Neural cell (in vitro differentiated cells): Measurements from ENCODE around the gene ROM1. TPM values are rescaled to one million over a fixed set of nuclear protein-coding genes. Genes with fewer than 3 reads are reported as not detected.

Source experiments
- H2AFZ ChIP-seq: fragments of 200-600, 300-800 bp; sonication (generic), shearing (Covaris generic); 2 replicates; pipeline ENCODE4 v1.6.0; 2014; ENCODE audit warnings: low read depth, mild to moderate bottlenecking, antibody characterized with exemption, low read length, moderate library complexity
- H3F3A ChIP-seq: fragments of 200-600 bp; shearing (Covaris generic); 2 replicates; pipeline ENCODE4 v1.6.1; 2016; ENCODE audit warnings: mild to moderate bottlenecking, moderate library complexity, mixed read lengths, antibody characterized with exemption, low read length; ENCODE audit not compliant: insufficient read depth, poor library complexity, severe bottlenecking
- H3K27ac ChIP-seq: fragments of 200-600, 300-800 bp; sonication (generic), shearing (Covaris generic); 2 replicates; pipeline ENCODE4 v1.5.1; 2014; ENCODE audit warnings: mild to moderate bottlenecking, low read length, moderate library complexity
- H3K27me3 ChIP-seq: fragments of 300-800, 200-600 bp; sonication (generic), shearing (Covaris generic); 2 replicates; pipeline ENCODE4 v1.6.0; 2014; ENCODE audit warnings: mild to moderate bottlenecking, low read depth, low read length, moderate library complexity; ENCODE audit not compliant: insufficient read depth
- H3K36me3 ChIP-seq: fragments of 300-800, 200-600 bp; sonication (generic), shearing (Covaris generic); 2 replicates; pipeline ENCODE4 v1.5.1; 2014; ENCODE audit warnings: mild to moderate bottlenecking, antibody characterized with exemption, low read length, moderate library complexity; ENCODE audit not compliant: insufficient read depth
- H3K4me2 ChIP-seq: fragments of 300-800, 200-600 bp; sonication (generic), shearing (Covaris generic); 2 replicates; pipeline ENCODE4 v1.6.0; 2014; ENCODE audit warnings: mild to moderate bottlenecking, low read length
- H3K4me3 ChIP-seq: fragments of 300-800, 200-600 bp; sonication (generic), shearing (Covaris generic); 2 replicates; pipeline ENCODE4 v1.5.1; 2014; ENCODE audit warnings: mild to moderate bottlenecking, low read length, moderate library complexity
- H3K79me2 ChIP-seq: fragments of 200-600 bp; shearing (Covaris generic); replicated peaks from 2 replicates; pipeline ENCODE4 v1.6.0; 2014; ENCODE audit warnings: mild to moderate bottlenecking, low read length, moderate library complexity; ENCODE audit not compliant: insufficient read depth
- H3K9ac ChIP-seq: fragments of 300-800, 200-600 bp; sonication (generic), shearing (Covaris generic); 2 replicates; pipeline ENCODE4 v1.6.1; 2016; ENCODE audit warnings: mild to moderate bottlenecking, low read length, mixed read lengths
- H3K9me2 ChIP-seq: fragments of 200-600 bp; shearing (Covaris generic); 2 replicates; pipeline ENCODE4 v1.6.1; 2016; ENCODE audit warnings: mild to moderate bottlenecking, low read length, mixed read lengths; ENCODE audit not compliant: insufficient read depth
- H3K9me3 ChIP-seq: fragments of 200-600, 300-800 bp; sonication (generic), shearing (Covaris generic); 2 replicates; pipeline ENCODE4 v1.6.1; 2016; ENCODE audit warnings: mild to moderate bottlenecking, mixed run types, low read length, moderate library complexity, mixed read lengths
- H4K20me1 ChIP-seq: fragments of 200-600 bp; shearing (Covaris generic); 2 replicates; pipeline ENCODE4 v1.6.1; 2016; ENCODE audit warnings: mild to moderate bottlenecking, mixed run types; ENCODE audit not compliant: insufficient read depth
- CTCF ChIP-seq: fragments of 450-650 bp; IDR thresholded peaks from 2 replicates; pipeline ENCODE4 v1.5.1; 2014; ENCODE audit warnings: antibody characterized with exemption, mild to moderate bottlenecking, moderate library complexity; ENCODE audit not compliant: poor library complexity, severe bottlenecking
- EP300 ChIP-seq: fragments of 450-650 bp; conservative IDR thresholded peaks from 2 replicates; pipeline ENCODE4 v1.6.1; 2014; ENCODE audit warnings: antibody characterized with exemption, mild to moderate bottlenecking, moderate library complexity; ENCODE audit not compliant: poor library complexity, severe bottlenecking
- EZH2 ChIP-seq: fragments of 200-600, 300-800 bp; shearing (Covaris generic), sonication (generic); IDR thresholded peaks from 2 replicates; pipeline ENCODE4 v1.6.1; 2014; ENCODE audit warnings: antibody characterized with exemption, low read length, borderline replicate concordance, mild to moderate bottlenecking; ENCODE audit not compliant: insufficient read depth, poor library complexity, severe bottlenecking
- MXI1 ChIP-seq: fragments of 450-650 bp; conservative IDR thresholded peaks from 2 replicates; pipeline ENCODE4 v1.6.1; 2014; ENCODE audit warnings: antibody characterized with exemption, mild to moderate bottlenecking; ENCODE audit not compliant: poor library complexity, severe bottlenecking
- POLR2AphosphoS5 ChIP-seq: IDR thresholded peaks from 2 replicates; pipeline ENCODE4 v1.6.1; 2012
- RAD21 ChIP-seq: fragments of 450-650 bp; conservative IDR thresholded peaks from 2 replicates; pipeline ENCODE4 v1.6.1; 2014; ENCODE audit warnings: antibody characterized with exemption, mild to moderate bottlenecking, moderate library complexity
- REST ChIP-seq: IDR thresholded peaks from 2 replicates; pipeline ENCODE4 v1.6.1; 2012; ENCODE audit warnings: borderline replicate concordance
- SMC3 ChIP-seq: fragments of 450-650 bp; conservative IDR thresholded peaks from 2 replicates; pipeline ENCODE4 v1.6.1; 2014; ENCODE audit warnings: antibody characterized with exemption, mild to moderate bottlenecking, moderate library complexity; ENCODE audit not compliant: poor library complexity
- TAF1 ChIP-seq: IDR thresholded peaks from 2 replicates; pipeline ENCODE4 v1.6.1; 2012; ENCODE audit warnings: low read depth
- polyA plus RNA-seq: library from polyadenylated mRNA; depleted of rRNA; stranded (reverse); fragments of >200 nt; gene quantifications from 2 replicates; pipeline ENCODE4 v1.2.3, GENCODE V29; 2014

ROM1 gene
- polyA plus RNA-seq, 1 donor from 2014 or later: 0.31 TPM

- no peaks in the 10 kb centered on the region for H3K9me3 ChIP-seq
- H3K4me3 ChIP-seq: no peak overlapping the region
- H3K9ac ChIP-seq: no peak overlapping the region
- H3K79me2 ChIP-seq: peaks cover under 1% of the 10 kb centered on the region
- H3K4me2 ChIP-seq: no peak overlapping the region
- TF ChIP-seq MXI1: no peak
- TF ChIP-seq REST: no peak
- TF ChIP-seq EP300: no peak
- no peak for TF ChIP-seq EZH2
- no peak for TF ChIP-seq RAD21
- no peaks in the 10 kb centered on the region for H3K27me3 ChIP-seq
- no peaks in the 10 kb centered on the region for H3K9me2 ChIP-seq
- H4K20me1 ChIP-seq: no peaks in the 10 kb centered on the region
- H3K27ac ChIP-seq: no peak overlapping the region
- no peaks in the 10 kb centered on the region for H3K36me3 ChIP-seq
- no peak overlapping the region for H2AFZ ChIP-seq
- no peaks in the 10 kb centered on the region for H3F3A ChIP-seq
These were observed 34.5 kb upstream of the ROM1 start for GRCh38 chr11:62578541-62578940.

GRCh38 chr11:62579252-62579651 is 33.8 kb upstream of the ROM1 start:
- H3F3A ChIP-seq: no peaks in the 10 kb centered on the region
- H3K9me3 ChIP-seq: no peaks in the 10 kb centered on the region
- no peak overlapping the region for H3K4me2 ChIP-seq
- no peak overlapping the region for H3K9ac ChIP-seq
- H3K27me3 ChIP-seq: no peaks in the 10 kb centered on the region
- no peak overlapping the region for H3K27ac ChIP-seq
- no peak overlapping the region for H3K4me3 ChIP-seq
- H3K36me3 ChIP-seq: no peaks in the 10 kb centered on the region
- H3K79me2 ChIP-seq: no peaks in the 10 kb centered on the region
- no peaks in the 10 kb centered on the region for H4K20me1 ChIP-seq
- H3K9me2 ChIP-seq: no peaks in the 10 kb centered on the region
- no peak overlapping the region for H2AFZ ChIP-seq
- no peak for TF ChIP-seq MXI1
- no peak for TF ChIP-seq CTCF
- TF ChIP-seq TAF1: no peak
- no peak for TF ChIP-seq EP300
- no peak for TF ChIP-seq POLR2AphosphoS5
- TF ChIP-seq RAD21: no peak
- TF ChIP-seq SMC3: no peak
- no peak for TF ChIP-seq REST
- TF ChIP-seq EZH2: no peak
